Thymus (tissue), 11 donors: ENCODE measurements around the gene MBIP. TPM values are rescaled to one million over a fixed set of nuclear protein-coding genes. Genes with fewer than 3 reads are reported as not detected.

Experiments
- DNase-seq, 9 donors: peaks; one replicate each; pipeline ENCODE4 v3.0.0-alpha.2; 2013; ENCODE audit warnings: low spot score in 9 of 9, low read depth in 6 of 9, missing footprints in 1 of 9
- H3K27ac ChIP-seq, 2 donors: one replicate each; pipeline ENCODE4 v1.5.1; 2013; ENCODE audit warnings: control low read depth in 1 of 2, low read depth in 1 of 2, low read length in 1 of 2, mild to moderate bottlenecking in 1 of 2, moderate library complexity in 1 of 2
- H3K27me3 ChIP-seq, 2 donors: one replicate each; pipeline ENCODE4 v1.5.1; 2013; ENCODE audit warnings: low read length in 1 of 2; ENCODE audit not compliant: control insufficient read depth in 2 of 2, insufficient read depth in 1 of 2
- H3K36me3 ChIP-seq, 2 donors: one replicate each; pipeline ENCODE4 v1.5.1; 2013; ENCODE audit warnings: low read length in 1 of 2, mild to moderate bottlenecking in 1 of 2, moderate library complexity in 1 of 2; ENCODE audit not compliant: control insufficient read depth in 2 of 2, insufficient read depth in 2 of 2
- H3K4me1 ChIP-seq, 2 donors: one replicate each; pipeline ENCODE4 v1.5.1; 2013; ENCODE audit warnings: low read length in 2 of 2; ENCODE audit not compliant: control insufficient read depth in 2 of 2, insufficient read depth in 2 of 2
- H3K4me3 ChIP-seq, 2 donors: one replicate each; pipeline ENCODE4 v1.5.1; 2013; ENCODE audit warnings: low read length in 2 of 2, control low read depth in 1 of 2, mild to moderate bottlenecking in 1 of 2
- H3K9me3 ChIP-seq, 2 donors: one replicate each; pipeline ENCODE4 v1.5.1; 2013; ENCODE audit warnings: low read length in 1 of 2, mild to moderate bottlenecking in 1 of 2; ENCODE audit not compliant: control insufficient read depth in 2 of 2, insufficient read depth in 1 of 2
- WGBS: extraction: QIAGEN DNeasy Blood & Tissue Kit; methylation state at CpG from one replicate; pipeline ENCODE4 v1.1.7; 2013; 5-methylcytosine and 5-hydroxymethylcytosine counted together
- polyA plus RNA-seq: library from polyadenylated mRNA; stranded (reverse); fragments of 200-250 nt; gene quantifications from one replicate; pipeline ENCODE4 v1.2.3, GENCODE V29; 2013
- total RNA-seq: library from RNA; stranded (reverse); fragments of 120-200 nt; gene quantifications from one replicate; pipeline ENCODE4 v1.2.4, GENCODE V29; 2013
- donor health status: healthy.

Gene MBIP
- total and polyA plus RNA-seq, 2 donors = 15.4 to 33.3 TPM

GRCh38 chr14:36302823-36303222 lies 17.6 kb downstream of the MBIP start:
- no peak for DNase-seq
- H3K4me3 ChIP-seq = no peak overlapping the region
- peaks cover 4 to 20% of the 10 kb centered on the region in 2 donors for H3K36me3 ChIP-seq
- WGBS = 94% methylated on average over 2 of the region's 2 CpGs
- H3K4me1 ChIP-seq = no peaks in the 10 kb centered on the region
- H3K27me3 ChIP-seq = no peaks in the 10 kb centered on the region
- H3K9me3 ChIP-seq = no peaks in the 10 kb centered on the region
- no peak overlapping the region for H3K27ac ChIP-seq

- Histone ChIP-seq H3K9me3 (no peaks in the 10 kb centered on the region), H3K27me3 (no peaks in the 10 kb centered on the region), H3K4me1 (no peaks in the 10 kb centered on the region), H3K4me3 (no peak overlapping the region), H3K36me3 (peaks cover 7 to 22% of the 10 kb centered on the region in 2 donors), H3K27ac (no peak overlapping the region)
- no peak for DNase-seq
- 98% methylated on average over 3 of the region's 3 CpGs for WGBS
Observed at GRCh38 chr14:36301159-36301558, 19.3 kb downstream of the MBIP start.

- Histone ChIP-seq H3K4me3 (no peak overlapping the region), H3K9me3 (no peaks in the 10 kb centered on the region), H3K4me1 (no peaks in the 10 kb centered on the region), H3K36me3 (peaks cover 7 to 26% of the 10 kb centered on the region in 2 donors), H3K27ac (no peak overlapping the region), H3K27me3 (no peaks in the 10 kb centered on the region)
- DNase-seq = no peak
Observed at GRCh38 chr14:36300337-36300736, 20.1 kb downstream of the MBIP start.

GRCh38 chr14:36295642-36296627 lies 24.5 kb downstream of the MBIP start:
- H3K4me1 ChIP-seq = no peaks in the 10 kb centered on the region
- DNase-seq = no peak
- peaks cover 3 to 15% of the 10 kb centered on the region in 2 donors for H3K36me3 ChIP-seq
- no peaks in the 10 kb centered on the region for H3K27me3 ChIP-seq
- H3K9me3 ChIP-seq = no peaks in the 10 kb centered on the region
- no peak overlapping the region for H3K27ac ChIP-seq
- no peak overlapping the region for H3K4me3 ChIP-seq
- WGBS = 82% methylated on average over 4 of the region's 4 CpGs

- Histone ChIP-seq H3K4me1 (no peaks in the 10 kb centered on the region), H3K9me3 (no peaks in the 10 kb centered on the region), H3K4me3 (no peak overlapping the region), H3K36me3 (peaks cover 3 to 14% of the 10 kb centered on the region in 2 donors), H3K27ac (no peak overlapping the region), H3K27me3 (no peaks in the 10 kb centered on the region)
- DNase-seq = no peak
- WGBS = 97% methylated on average over 4 of the region's 4 CpGs
Observed at GRCh38 chr14:36294543-36294942, 25.9 kb downstream of the MBIP start.

DNA sequence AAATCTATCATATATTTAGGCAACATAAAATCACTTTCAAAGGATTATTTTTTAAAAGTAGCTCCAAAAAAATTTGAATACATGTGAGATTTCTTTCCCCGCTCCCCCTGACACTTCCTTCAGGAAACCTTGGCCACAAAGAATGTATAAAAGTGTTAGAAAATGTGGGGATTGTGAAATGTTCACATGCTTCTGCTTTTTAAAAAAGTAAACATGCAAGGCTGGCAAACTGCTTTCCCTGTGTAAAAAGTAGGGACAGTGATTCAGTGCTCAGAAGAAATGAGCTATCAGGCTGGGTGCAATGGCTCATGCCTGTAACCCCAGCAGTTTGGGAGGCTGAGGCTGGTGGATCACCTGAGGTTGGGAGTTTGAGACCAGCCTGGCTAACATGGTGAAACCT lies 26.6 kb downstream of the MBIP start:
- no peak for DNase-seq
- WGBS = 0% methylated on average over 1 of the region's 1 CpG

DNA sequence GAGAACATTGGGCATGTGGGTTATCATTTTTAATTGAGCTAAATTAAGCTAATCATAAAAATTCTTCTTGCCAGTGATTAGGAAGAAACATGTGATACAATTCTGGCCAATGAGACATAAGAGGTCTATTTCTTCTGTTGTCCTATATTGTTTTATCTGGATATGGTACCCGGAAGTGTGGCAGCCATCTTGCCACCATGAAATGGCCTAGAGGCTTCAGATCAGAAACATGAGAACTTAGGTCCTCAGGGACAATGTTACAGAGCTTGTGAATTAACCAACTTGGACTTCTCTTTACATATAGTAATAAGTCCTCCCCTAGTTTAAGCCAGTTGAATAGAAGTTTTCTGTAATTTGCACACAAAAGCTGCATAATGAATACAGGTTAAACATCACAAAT lies 30.5 kb downstream of the MBIP start:
- Histone ChIP-seq H3K4me1 (no peaks in the 10 kb centered on the region), H3K27me3 (no peaks in the 10 kb centered on the region), H3K36me3 (no peaks in the 10 kb centered on the region), H3K4me3 (no peak overlapping the region), H3K9me3 (no peaks in the 10 kb centered on the region), H3K27ac (no peak overlapping the region)
- WGBS = 93% methylated on average over 1 of the region's 1 CpG
- DNase-seq = no peak

More for the DNA sequence above, 26.6 kb downstream of the MBIP start:
- Histone ChIP-seq H3K27me3 (no peaks in the 10 kb centered on the region), H3K4me3 (no peak overlapping the region), H3K27ac (no peak overlapping the region), H3K9me3 (no peaks in the 10 kb centered on the region), H3K4me1 (no peaks in the 10 kb centered on the region), H3K36me3 (peaks cover 3 to 12% of the 10 kb centered on the region in 2 donors)

GRCh38 chr14:36288496-36288895 lies 31.9 kb downstream of the MBIP start:
- H3K27me3 ChIP-seq = no peaks in the 10 kb centered on the region
- DNase-seq = no peak
- 62% methylated on average over 3 of the region's 3 CpGs for WGBS
- no peak overlapping the region for H3K27ac ChIP-seq
- no peaks in the 10 kb centered on the region for H3K4me1 ChIP-seq
- no peaks in the 10 kb centered on the region for H3K36me3 ChIP-seq
- H3K4me3 ChIP-seq = no peak overlapping the region
- no peaks in the 10 kb centered on the region for H3K9me3 ChIP-seq

DNA sequence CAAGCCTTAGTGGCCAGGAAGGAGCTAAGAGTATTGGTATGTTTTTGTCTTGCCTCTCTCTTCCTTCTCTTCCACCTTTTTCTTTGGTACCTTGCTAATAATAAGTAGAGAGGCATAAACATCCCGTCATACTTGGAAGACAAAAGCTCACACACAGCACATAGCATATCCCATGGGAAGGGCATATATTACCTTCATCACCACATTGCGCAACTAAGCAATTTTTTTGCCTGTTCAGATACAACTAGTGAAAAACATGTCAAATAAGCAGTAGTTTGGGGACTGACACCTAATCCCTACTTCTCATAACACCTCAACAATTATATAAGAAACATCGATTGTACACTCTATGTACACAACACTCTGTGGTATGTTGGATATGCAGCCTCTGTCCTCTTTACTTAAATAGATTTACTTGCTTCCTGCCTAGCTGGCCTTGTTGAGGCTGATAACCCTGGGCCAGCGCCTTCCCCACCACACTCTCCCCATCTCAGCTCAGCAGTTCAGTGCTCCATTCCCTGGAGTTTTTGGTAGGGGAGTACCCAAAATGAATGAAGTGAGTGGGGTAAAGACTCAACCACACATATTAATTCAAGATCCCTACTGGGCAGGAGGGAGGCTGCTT lies 35.4 kb downstream of the MBIP start:
- Histone ChIP-seq H3K36me3 (no peaks in the 10 kb centered on the region), H3K9me3 (no peaks in the 10 kb centered on the region), H3K4me1 (no peaks in the 10 kb centered on the region), H3K4me3 (no peak overlapping the region), H3K27me3 (no peaks in the 10 kb centered on the region), H3K27ac (no peak overlapping the region)
- WGBS = 96% methylated on average over 4 of the region's 4 CpGs
- DNase-seq = no peak
